Liver (tissue), 9 donors: ENCODE data around the gene LBX1. TPM values are rescaled to one million over a fixed set of nuclear protein-coding genes. Genes with fewer than 3 reads are reported as not detected.

Experiments used
- DNase-seq: peaks from one replicate; pipeline ENCODE4 v3.0.0-alpha.2; 2017; ENCODE audit warnings: low spot score
- H3K27ac ChIP-seq, 2 donors: one replicate each; pipeline ENCODE4 v1.7.0; 2013; ENCODE audit warnings: inconsistent platforms in 2 of 2, low read length in 2 of 2, control low read depth in 1 of 2, low read depth in 1 of 2, mild to moderate bottlenecking in 1 of 2
- H3K27me3 ChIP-seq, 4 donors: one replicate each; pipeline versions ENCODE4 v1.6.1 to v1.7.0; 2013; ENCODE audit warnings: low read length in 3 of 4, inconsistent platforms in 1 of 4, mild to moderate bottlenecking in 1 of 4, moderate library complexity in 1 of 4; ENCODE audit not compliant: control insufficient read depth in 4 of 4, insufficient read depth in 4 of 4
- H3K36me3 ChIP-seq, 4 donors: one replicate each; pipeline versions ENCODE4 v1.6.1 to v1.7.0; 2013; ENCODE audit warnings: low read length in 3 of 4, mild to moderate bottlenecking in 3 of 4, low read depth in 1 of 4, moderate library complexity in 1 of 4; ENCODE audit not compliant: control insufficient read depth in 4 of 4, insufficient read depth in 3 of 4
- H3K4me1 ChIP-seq, 4 donors: one replicate each; pipeline versions ENCODE4 v1.6.1 to v1.7.0; 2013; ENCODE audit warnings: low read length in 3 of 4, mild to moderate bottlenecking in 3 of 4, moderate library complexity in 1 of 4; ENCODE audit not compliant: control insufficient read depth in 4 of 4, insufficient read depth in 4 of 4
- H3K4me3 ChIP-seq, 3 donors: one replicate each; pipeline versions ENCODE4 v1.6.1 to v1.7.0; 2013; ENCODE audit warnings: low read length in 3 of 3, control low read depth in 1 of 3, low read depth in 1 of 3, mild to moderate bottlenecking in 1 of 3
- H3K9ac ChIP-seq, 2 donors: one replicate each; pipeline ENCODE4 v1.7.0; 2013; ENCODE audit warnings: low read length in 2 of 2, mild to moderate bottlenecking in 2 of 2, moderate library complexity in 2 of 2, control low read depth in 1 of 2, low read depth in 1 of 2
- H3K9me3 ChIP-seq, 4 donors: one replicate each; pipeline versions ENCODE4 v1.6.1 to v1.7.0; 2013; ENCODE audit warnings: low read length in 3 of 4; ENCODE audit not compliant: control insufficient read depth in 4 of 4
- CTCF ChIP-seq: fragments of 150-350 bp; IDR thresholded peaks from 2 replicates; pipeline ENCODE4 v1.5.1; 2017; ENCODE audit warnings: improper control_type of control experiment, low read depth, low read length; ENCODE audit not compliant: missing input control
- FOXA2 ChIP-seq: IDR thresholded peaks from 2 replicates; pipeline ENCODE4 v1.6.1; 2016; ENCODE audit warnings: antibody characterized with exemption
- GABPA ChIP-seq, 2 donors: IDR thresholded peaks in 1 of 2; conservative IDR thresholded peaks in 1 of 2; 2 replicates each; pipeline ENCODE4 v1.6.1; 2016; ENCODE audit warnings: antibody characterized with exemption in 2 of 2, mild to moderate bottlenecking in 1 of 2, moderate library complexity in 1 of 2
- HNF4A ChIP-seq, 2 donors: conservative IDR thresholded peaks; 2 replicates each; pipeline ENCODE4 v1.6.1; 2016; ENCODE audit warnings: antibody characterized with exemption in 2 of 2, mild to moderate bottlenecking in 2 of 2
- HNF4G ChIP-seq: IDR thresholded peaks from 2 replicates; pipeline ENCODE4 v1.6.1; 2016; ENCODE audit warnings: antibody characterized with exemption
- JUND ChIP-seq, 2 donors: IDR thresholded peaks; 2 replicates each; pipeline ENCODE4 v1.6.1; 2016; ENCODE audit warnings: antibody characterized with exemption in 2 of 2
- MAX ChIP-seq: IDR thresholded peaks from 2 replicates; pipeline ENCODE4 v1.6.1; 2016; ENCODE audit warnings: antibody characterized with exemption
- NR2F2 ChIP-seq: IDR thresholded peaks from 2 replicates; pipeline ENCODE4 v1.6.1; 2016; ENCODE audit warnings: antibody characterized with exemption
- REST ChIP-seq: IDR thresholded peaks from 2 replicates; pipeline ENCODE4 v1.6.1; 2016; ENCODE audit warnings: antibody characterized with exemption, mild to moderate bottlenecking
- RXRA ChIP-seq, 2 donors: IDR thresholded peaks; 2 replicates each; pipeline ENCODE4 v1.6.1; 2017 to 2018; ENCODE audit warnings: antibody characterized with exemption in 2 of 2, mild to moderate bottlenecking in 1 of 2
- YY1 ChIP-seq: IDR thresholded peaks from 2 replicates; pipeline ENCODE4 v1.6.1; 2016; ENCODE audit warnings: antibody characterized with exemption, mild to moderate bottlenecking
- ZBTB33 ChIP-seq: IDR thresholded peaks from 2 replicates; pipeline ENCODE4 v1.6.1; 2016; ENCODE audit warnings: antibody characterized with exemption
- WGBS: extraction: QIAGEN DNeasy Blood & Tissue Kit; methylation state at CpG from one replicate; pipeline ENCODE4 v1.1.7; 2013; 5-methylcytosine and 5-hydroxymethylcytosine counted together
- polyA plus RNA-seq, 2 donors: library from polyadenylated mRNA; stranded (reverse) in 1 of 2; unstranded in 1 of 2; fragments of 200-250 nt in 1 of 2; fragments of >200 nt in 1 of 2; fragmentation: Nextera tagmentation in 1 of 2; extraction: Ambion mirVana in 1 of 2; gene quantifications; one replicate each; pipeline versions ENCODE4 v1.2.1 to v1.2.3, GENCODE V29; 2013 to 2015
- total RNA-seq, 2 donors: library from RNA; depleted of rRNA; stranded (reverse); fragments of >200 nt; gene quantifications; one replicate each; pipeline ENCODE4 v1.2.3, GENCODE V29; 2014
- donor health status: healthy.
- donor health status: healthy.
- donor health status: healthy.
- donor health status: healthy.
- donor health status: healthy.

The LBX1 gene
- total and polyA plus RNA-seq, 4 donors, result not detected

GRCh38 chr10:101224910-101225823 is 4.1 kb downstream of the LBX1 start:
- H3K27me3 ChIP-seq, result peaks cover 0 to 50% (median 23%) of the 10 kb centered on the region in 4 donors
- DNase-seq, result no peak
- no peaks in the 10 kb centered on the region for H3K36me3 ChIP-seq
- H3K9me3 ChIP-seq, result no peaks in the 10 kb centered on the region
- H3K9ac ChIP-seq, result no peak overlapping the region
- no peak overlapping the region for H3K27ac ChIP-seq
- peaks cover 28 to 57% (median 28%) of the 10 kb centered on the region in 4 donors for H3K4me1 ChIP-seq
- peak overlapping the region in 1 of 3 donors; percentile 17 for H3K4me3 ChIP-seq
- 6% methylated on average over 53 of the region's 53 CpGs for WGBS
- TF ChIP-seq JUND (IDR thresholded peaks at IDR 0.05) (no peak), REST (no peak), HNF4G (no peak), CTCF (no peak), MAX (no peak), YY1 (no peak), FOXA2 (no peak), HNF4A (conservative IDR thresholded peaks at IDR 0.05) (no peak), GABPA (IDR thresholded peaks at IDR 0.05 in 1 of 2, conservative IDR thresholded peaks at IDR 0.05 in 1 of 2) (no peak), NR2F2 (no peak), ZBTB33 (no peak), RXRA (IDR thresholded peaks at IDR 0.05) (no peak)
